OCI-LY1 (cell line): ENCODE results near the gene PALMD.

Experiments used
- H2AFZ ChIP-seq: fragments of 200-600 bp; sonication (generic), shearing (Covaris generic); 2 replicates; pipeline ENCODE4 v1.6.0; 2014; ENCODE audit warnings: antibody characterized with exemption, mild to moderate bottlenecking, low read length
- H3F3A ChIP-seq: fragments of 200-600 bp; sonication (generic), shearing (Covaris generic); 2 replicates; pipeline ENCODE4 v1.6.0; 2014; ENCODE audit warnings: mild to moderate bottlenecking, antibody characterized with exemption, low read length, moderate library complexity; ENCODE audit not compliant: insufficient read depth
- H3K27ac ChIP-seq: fragments of 200-600 bp; sonication (generic); 2 replicates; pipeline ENCODE4 v1.5.1; 2014; ENCODE audit warnings: low read length, mixed run types, mild to moderate bottlenecking, low read depth; ENCODE audit not compliant: poor library complexity, severe bottlenecking
- H3K27me3 ChIP-seq: fragments of 200-600 bp; sonication (generic); 2 replicates; pipeline ENCODE4 v1.6.0; 2014; ENCODE audit warnings: antibody characterized with exemption, mild to moderate bottlenecking, low read length, moderate library complexity; ENCODE audit not compliant: insufficient read depth
- H3K36me3 ChIP-seq: fragments of 200-600 bp; sonication (generic); 2 replicates; pipeline ENCODE4 v1.6.1; 2014; ENCODE audit warnings: mild to moderate bottlenecking, antibody characterized with exemption, low read length, moderate library complexity, mixed read lengths; ENCODE audit not compliant: insufficient read depth
- H3K4me1 ChIP-seq: fragments of 200-600 bp; sonication (generic); 2 replicates; pipeline ENCODE4 v1.5.1; 2014; ENCODE audit warnings: mild to moderate bottlenecking, low read length, moderate library complexity; ENCODE audit not compliant: insufficient read depth, severe bottlenecking
- H3K4me2 ChIP-seq: fragments of 200-600 bp; sonication (generic), shearing (Covaris generic); 2 replicates; pipeline ENCODE4 v1.6.1; 2014; ENCODE audit warnings: low read length
- H3K4me3 ChIP-seq: fragments of 200-600 bp; sonication (generic); 2 replicates; pipeline ENCODE4 v1.5.1; 2014; ENCODE audit warnings: low read length, low read depth, mild to moderate bottlenecking, mixed read lengths; ENCODE audit not compliant: poor library complexity, severe bottlenecking
- H3K79me2 ChIP-seq: fragments of 200-600 bp; shearing (Covaris generic); 2 replicates; pipeline ENCODE4 v1.6.1; 2016; ENCODE audit warnings: mixed run types, low read length, mixed read lengths; ENCODE audit not compliant: insufficient read depth
- H3K9ac ChIP-seq: fragments of 200-600 bp; sonication (generic), shearing (Covaris generic); 2 replicates; pipeline ENCODE4 v1.6.1; 2014; ENCODE audit warnings: mild to moderate bottlenecking, low read length, mixed read lengths
- H3K9me2 ChIP-seq: fragments of 200-600 bp; sonication (generic), shearing (Covaris generic); 2 replicates; pipeline ENCODE4 v1.6.1; 2014; ENCODE audit warnings: low read depth, mild to moderate bottlenecking, low read length, mixed read lengths
- H3K9me3 ChIP-seq: fragments of 200-600 bp; shearing (Covaris generic); 2 replicates; pipeline ENCODE4 v1.6.1; 2014; ENCODE audit warnings: low read length, mixed read lengths
- H4K20me1 ChIP-seq: fragments of 200-600 bp; sonication (generic), shearing (Covaris generic); 2 replicates; pipeline ENCODE4 v1.6.0; 2016; ENCODE audit warnings: mild to moderate bottlenecking, low read length; ENCODE audit not compliant: insufficient read depth
- CTCF ChIP-seq: fragments of 200-600 bp; sonication (generic), shearing (Covaris generic); IDR thresholded peaks from 2 replicates; pipeline ENCODE4 v1.5.1; 2017; ENCODE audit warnings: mild to moderate bottlenecking, antibody characterized with exemption, low read length, moderate library complexity, mixed read lengths
- EZH2 ChIP-seq: fragments of 200-600 bp; sonication (generic), shearing (Covaris generic); IDR thresholded peaks from 2 replicates; pipeline ENCODE4 v1.8.0; 2017; ENCODE audit warnings: borderline replicate concordance, mixed run types, mild to moderate bottlenecking, antibody characterized with exemption, low read length, moderate library complexity, mixed read lengths

Gene PALMD

GRCh38 chr1:99629164-99629563 is 16.7 kb upstream of the PALMD start:
- H3K9me3 ChIP-seq: no peaks in the 10 kb centered on the region
- no peak overlapping the region for H3K4me3 ChIP-seq
- no peaks in the 10 kb centered on the region for H3K4me1 ChIP-seq
- H2AFZ ChIP-seq: no peak overlapping the region
- no peaks in the 10 kb centered on the region for H3K36me3 ChIP-seq
- no peaks in the 10 kb centered on the region for H3F3A ChIP-seq
- H3K4me2 ChIP-seq: no peak overlapping the region
- TF ChIP-seq CTCF (no peak), EZH2 (no peak)
- H4K20me1 ChIP-seq: no peaks in the 10 kb centered on the region
- no peaks in the 10 kb centered on the region for H3K27me3 ChIP-seq
- H3K9me2 ChIP-seq: no peaks in the 10 kb centered on the region
- H3K9ac ChIP-seq: no peak overlapping the region
- H3K79me2 ChIP-seq: no peaks in the 10 kb centered on the region
- no peak overlapping the region for H3K27ac ChIP-seq

- no peaks in the 10 kb centered on the region for H3K36me3 ChIP-seq
- no peaks in the 10 kb centered on the region for H3F3A ChIP-seq
- H3K27me3 ChIP-seq: no peaks in the 10 kb centered on the region
- H3K4me2 ChIP-seq: no peak overlapping the region
- no peaks in the 10 kb centered on the region for H4K20me1 ChIP-seq
- no peaks in the 10 kb centered on the region for H3K9me2 ChIP-seq
- H3K79me2 ChIP-seq: no peaks in the 10 kb centered on the region
- no peak overlapping the region for H3K27ac ChIP-seq
- no peaks in the 10 kb centered on the region for H3K9me3 ChIP-seq
- H3K9ac ChIP-seq: no peak overlapping the region
- H3K4me1 ChIP-seq: no peaks in the 10 kb centered on the region
- H2AFZ ChIP-seq: no peak overlapping the region
- no peak overlapping the region for H3K4me3 ChIP-seq
- TF ChIP-seq EZH2 (no peak), CTCF (no peak)
Measured at GRCh38 chr1:99634971-99635624, 10.8 kb upstream of the PALMD start.

- Histone ChIP-seq H2AFZ (no peak overlapping the region), H3K9me3 (no peaks in the 10 kb centered on the region), H3K27ac (no peak overlapping the region), H3K4me3 (no peak overlapping the region), H3K36me3 (no peaks in the 10 kb centered on the region), H3K79me2 (no peaks in the 10 kb centered on the region), H3F3A (no peaks in the 10 kb centered on the region), H3K4me1 (no peaks in the 10 kb centered on the region), H3K27me3 (no peaks in the 10 kb centered on the region), H3K9ac (no peak overlapping the region), H4K20me1 (no peaks in the 10 kb centered on the region), H3K9me2 (no peaks in the 10 kb centered on the region), H3K4me2 (no peak overlapping the region)
- TF ChIP-seq EZH2 (no peak), CTCF (no peak)
Measured at GRCh38 chr1:99635664-99636063, 10.2 kb upstream of the PALMD start.
